ENCODE measurements around the gene ADAMTSL5. TPM values are rescaled to one million over a fixed set of nuclear protein-coding genes. Genes with fewer than 3 reads are reported as not detected.
A peak's percentile ranks its signal among the peaks of the same experiment; 100 is the strongest.

ADAMTSL5 gene
- total RNA-seq, 2 donors from 2014 or later, result 2.2 to 7.3 TPM

- no peak overlapping the region for H3K27ac ChIP-seq
- peaks cover 4% of the 10 kb centered on the region for H3K27me3 ChIP-seq
- intact Hi-C loops (cut with DNase I), result loop anchor here (10.0 kb wide), 1 partner anchor 227 kb away; the partner anchor contains the start of gene EFNA2
- H3K9ac ChIP-seq (ENCODE audit: low read depth in 2 of 2, low read length in 2 of 2), result no peak overlapping the region
- no peaks in the 10 kb centered on the region for H3K4me1 ChIP-seq
- no peak for DNase-seq
- no peaks in the 10 kb centered on the region for H3K9me3 ChIP-seq
- no peaks in the 10 kb centered on the region for H3K36me3 ChIP-seq
- no peak overlapping the region for H3K4me3 ChIP-seq
- TF ChIP-seq CTCF (IDR thresholded peaks at IDR 0.05), result no peak
Observed at GRCh38 chr19:1511318-1512317, 1.2 kb downstream of the ADAMTSL5 start.

- no peak for TF ChIP-seq CTCF (IDR thresholded peaks at IDR 0.05)
- no peak overlapping the region for H3K4me3 ChIP-seq
- no peaks in the 10 kb centered on the region for H3K9me3 ChIP-seq
- no peak for DNase-seq
- no peaks in the 10 kb centered on the region for H3K4me1 ChIP-seq
- H3K27ac ChIP-seq, result no peak overlapping the region
- H3K36me3 ChIP-seq, result no peaks in the 10 kb centered on the region
- H3K27me3 ChIP-seq, result peaks cover 4% of the 10 kb centered on the region
- intact Hi-C loops (cut with DNase I), result loop anchor here (10.0 kb wide), 1 partner anchor 226 kb away; the partner anchor contains the start of gene EFNA2
- H3K9ac ChIP-seq (ENCODE audit: low read depth in 2 of 2, low read length in 2 of 2), result peak overlapping the region in 1 of 2 donors; percentile 12
Observed at GRCh38 chr19:1510807-1511206, 2.0 kb downstream of the ADAMTSL5 start.

GRCh38 chr19:1510442-1510806 is 2.4 kb downstream of the ADAMTSL5 start:
- no peak overlapping the region for H3K4me3 ChIP-seq
- H3K27ac ChIP-seq, result no peak overlapping the region
- no peaks in the 10 kb centered on the region for H3K36me3 ChIP-seq
- H3K9ac ChIP-seq (ENCODE audit: low read depth in 2 of 2, low read length in 2 of 2), result peak overlapping the region in 1 of 2 donors; percentile 12
- intact Hi-C loops (cut with DNase I), result loop anchor here (10.0 kb wide), 1 partner anchor 226 kb away; the partner anchor contains the start of gene EFNA2
- peaks cover 4% of the 10 kb centered on the region for H3K27me3 ChIP-seq
- DNase-seq, result no peak
- no peaks in the 10 kb centered on the region for H3K9me3 ChIP-seq
- TF ChIP-seq CTCF (IDR thresholded peaks at IDR 0.05), result no peak
- H3K4me1 ChIP-seq, result no peaks in the 10 kb centered on the region

GRCh38 chr19:1509602-1510441 is 3.0 kb downstream of the ADAMTSL5 start:
- Histone ChIP-seq H3K4me3 (no peak overlapping the region), H3K9ac (ENCODE audit: low read depth in 2 of 2, low read length in 2 of 2) (peak overlapping the region in 1 of 2 donors; percentile 34), H3K36me3 (no peaks in the 10 kb centered on the region), H3K27ac (no peak overlapping the region), H3K4me1 (no peaks in the 10 kb centered on the region), H3K27me3 (peaks cover 4% of the 10 kb centered on the region), H3K9me3 (no peaks in the 10 kb centered on the region)
- intact Hi-C loops (cut with DNase I), result loop anchor here (10.0 kb wide), 1 partner anchor 225 kb away; the partner anchor contains the start of gene EFNA2
- no peak for TF ChIP-seq CTCF (IDR thresholded peaks at IDR 0.05)
- no peak for DNase-seq

GRCh38 chr19:1508507-1508856 is 4.3 kb downstream of the ADAMTSL5 start:
- peak overlapping the region; percentile 32 for H3K4me3 ChIP-seq
- no peak for DNase-seq
- H3K4me1 ChIP-seq, result peaks cover 2% of the 10 kb centered on the region
- peaks cover 13% of the 10 kb centered on the region for H3K27me3 ChIP-seq
- H3K9me3 ChIP-seq, result no peaks in the 10 kb centered on the region
- H3K9ac ChIP-seq (ENCODE audit: low read depth in 2 of 2, low read length in 2 of 2), result peak overlapping the region in 1 of 2 donors; percentile 24
- H3K36me3 ChIP-seq, result no peaks in the 10 kb centered on the region
- TF ChIP-seq CTCF (IDR thresholded peaks at IDR 0.05), result no peak
- intact Hi-C loops (cut with DNase I), result no loop called here
- no peak overlapping the region for H3K27ac ChIP-seq

Measured in colonic mucosa (tissue), 4 donors.